Measurements from ENCODE around the gene EFNA1. TPM values are rescaled to one million over a fixed set of nuclear protein-coding genes. Genes with fewer than 3 reads are reported as not detected.

EFNA1 gene
- total and polyA plus RNA-seq, 2 of the 13 experiments (the other 11 are each of a cell fraction or from before 2014, with no cell fraction given): 81.8 to 874 TPM

DNA sequence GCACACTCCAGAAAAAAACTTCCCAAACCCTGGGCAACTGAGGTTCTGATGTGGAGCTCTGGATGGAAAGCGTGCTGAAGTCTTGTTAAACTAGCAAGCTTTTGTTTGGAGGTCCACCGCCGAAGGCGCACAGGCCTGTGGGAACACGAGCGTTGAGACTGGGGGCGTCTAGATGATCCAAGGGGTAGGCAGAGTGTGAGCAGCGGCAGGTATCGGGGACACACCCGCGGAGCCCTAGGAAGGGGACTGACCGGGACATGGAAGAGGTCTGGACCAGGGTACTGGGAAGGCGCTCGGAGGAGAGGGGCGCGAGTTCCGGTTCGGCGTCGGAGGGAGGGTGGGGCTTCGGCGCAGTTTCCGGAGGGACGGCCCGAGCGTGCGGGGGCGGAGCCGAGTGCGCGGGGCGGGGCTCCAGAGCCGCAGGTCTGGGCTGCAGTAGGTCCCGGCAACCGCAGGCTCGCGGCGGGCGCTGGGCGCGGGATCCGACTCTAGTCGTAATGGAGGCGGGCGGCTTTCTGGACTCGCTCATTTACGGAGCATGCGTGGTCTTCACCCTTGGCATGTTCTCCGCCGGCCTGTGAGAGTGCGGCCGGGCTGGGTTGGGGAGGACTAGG lies 7.8 kb downstream of the EFNA1 start, which contains the start of gene SLC50A1 (continued):
- TF ChIP-seq, protein P1, sequence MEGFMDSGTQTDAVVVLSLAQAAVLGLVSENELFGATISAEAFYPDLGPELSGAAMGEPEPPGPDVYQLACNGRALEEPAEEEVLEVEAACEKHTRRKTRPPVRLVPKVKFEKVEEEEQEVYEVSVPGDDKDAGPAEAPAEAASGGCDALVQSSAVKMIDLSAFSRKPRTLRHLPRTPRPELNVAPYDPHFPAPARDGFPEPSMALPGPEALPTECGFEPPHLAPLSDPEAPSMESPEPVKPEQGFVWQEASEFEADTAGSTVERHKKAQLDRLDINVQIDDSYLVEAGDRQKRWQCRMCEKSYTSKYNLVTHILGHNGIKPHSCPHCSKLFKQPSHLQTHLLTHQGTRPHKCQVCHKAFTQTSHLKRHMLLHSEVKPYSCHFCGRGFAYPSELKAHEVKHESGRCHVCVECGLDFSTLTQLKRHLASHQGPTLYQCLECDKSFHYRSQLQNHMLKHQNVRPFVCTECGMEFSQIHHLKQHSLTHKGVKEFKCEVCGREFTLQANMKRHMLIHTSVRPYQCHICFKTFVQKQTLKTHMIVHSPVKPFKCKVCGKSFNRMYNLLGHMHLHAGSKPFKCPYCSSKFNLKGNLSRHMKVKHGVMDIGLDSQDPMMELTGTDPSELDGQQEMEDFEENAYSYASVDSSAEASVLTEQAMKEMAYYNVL (CRISPR knock-in tag; IDR thresholded peaks at IDR 0.05; ENCODE audit: borderline replicate concordance): peak; percentile 76; the same call in 1 of the 2 replicates
- TF ChIP-seq ZNF230 (CRISPR knock-in tag; IDR thresholded peaks at IDR 0.05): 0 out of 2 replicates have a peak, but pooled peaks have one; percentile 54
- peak; percentile 81; the same call in 1 of the 2 replicates for TF ChIP-seq NAIF1 (CRISPR knock-in tag; IDR thresholded peaks at IDR 0.05; ENCODE audit: borderline replicate concordance)
- 0 out of 2 replicates have a peak, but pooled peaks have one; percentile 26 for TF ChIP-seq ZNF124 (CRISPR knock-in tag; IDR thresholded peaks at IDR 0.05)
- TF ChIP-seq KDM5B (CRISPR knock-in tag; IDR thresholded peaks at IDR 0.05; ENCODE audit: borderline replicate concordance): no peak
- no peak for TF ChIP-seq ZNF263 (CRISPR knock-in tag; IDR thresholded peaks at IDR 0.05)
- 0 out of 2 replicates have a peak, but pooled peaks have one; percentile 31 for TF ChIP-seq E2F5 (CRISPR knock-in tag; conservative IDR thresholded peaks at IDR 0.05)
- TF ChIP-seq ZFY (CRISPR knock-in tag; IDR thresholded peaks at IDR 0.05): peak; percentile 48
- TF ChIP-seq ZNF557 (CRISPR knock-in tag; IDR thresholded peaks at IDR 0.05): no peak
- TF ChIP-seq MEIS2 (CRISPR knock-in tag; IDR thresholded peaks at IDR 0.05): no peak
- TF ChIP-seq, protein P2, sequence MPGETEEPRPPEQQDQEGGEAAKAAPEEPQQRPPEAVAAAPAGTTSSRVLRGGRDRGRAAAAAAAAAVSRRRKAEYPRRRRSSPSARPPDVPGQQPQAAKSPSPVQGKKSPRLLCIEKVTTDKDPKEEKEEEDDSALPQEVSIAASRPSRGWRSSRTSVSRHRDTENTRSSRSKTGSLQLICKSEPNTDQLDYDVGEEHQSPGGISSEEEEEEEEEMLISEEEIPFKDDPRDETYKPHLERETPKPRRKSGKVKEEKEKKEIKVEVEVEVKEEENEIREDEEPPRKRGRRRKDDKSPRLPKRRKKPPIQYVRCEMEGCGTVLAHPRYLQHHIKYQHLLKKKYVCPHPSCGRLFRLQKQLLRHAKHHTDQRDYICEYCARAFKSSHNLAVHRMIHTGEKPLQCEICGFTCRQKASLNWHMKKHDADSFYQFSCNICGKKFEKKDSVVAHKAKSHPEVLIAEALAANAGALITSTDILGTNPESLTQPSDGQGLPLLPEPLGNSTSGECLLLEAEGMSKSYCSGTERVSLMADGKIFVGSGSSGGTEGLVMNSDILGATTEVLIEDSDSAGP (CRISPR knock-in tag; IDR thresholded peaks at IDR 0.05; ENCODE audit: borderline replicate concordance): peak; percentile 76
- no peak for TF ChIP-seq PCBP2 (optimal IDR thresholded peaks at IDR 0.05; ENCODE audit: low read depth, low read length, poor library complexity, severe bottlenecking)
- TF ChIP-seq STAT6 (CRISPR knock-in tag; IDR thresholded peaks at IDR 0.05; ENCODE audit: borderline replicate concordance): peak; percentile 36; the same call in 1 of the 2 replicates
- no peak for TF ChIP-seq ZNF839 (CRISPR knock-in tag; IDR thresholded peaks at IDR 0.05; ENCODE audit: borderline replicate concordance)
- 0 out of 2 replicates have a peak, but pooled peaks have one; percentile 10 for TF ChIP-seq ZIK1 (CRISPR knock-in tag; IDR thresholded peaks at IDR 0.05; ENCODE audit: borderline replicate concordance, low read depth)
- TF ChIP-seq CREBL2 (CRISPR knock-in tag; IDR thresholded peaks at IDR 0.05; ENCODE audit: borderline replicate concordance): peak; percentile 83; the same call in 1 of the 2 replicates
- TF ChIP-seq FOXO4 (CRISPR knock-in tag; conservative IDR thresholded peaks at IDR 0.05): no peak
- TF ChIP-seq ZSCAN31 (CRISPR knock-in tag; IDR thresholded peaks at IDR 0.05; ENCODE audit: low read depth): peak; percentile 71; the same call in 1 of the 2 replicates
- no peak for TF ChIP-seq CAMTA2 (CRISPR knock-in tag; IDR thresholded peaks at IDR 0.05; ENCODE audit: borderline replicate concordance)
- TF ChIP-seq MIXL1 (CRISPR knock-in tag; IDR thresholded peaks at IDR 0.05): peak; percentile 17; the same call in 1 of the 2 replicates

Data from HepG2 (cell line).